Loucy (cell line): ENCODE results near the gene SLC5A8.

Experiments used
- EZH2phosphoT487 ChIP-seq: fragments of 200-600 bp; IDR thresholded peaks from 2 replicates; pipeline ENCODE4 v1.6.1; 2018; ENCODE audit warnings: antibody characterized with exemption, mild to moderate bottlenecking, moderate library complexity, borderline replicate concordance
- TF ChIP-seq, protein P1 (sequence below): fragments of 200-600 bp; sonication (generic); conservative IDR thresholded peaks from 2 replicates; pipeline ENCODE4 v1.5.1; 2014; ENCODE audit warnings: mild to moderate bottlenecking, antibody characterized with exemption, low read length

DNA sequence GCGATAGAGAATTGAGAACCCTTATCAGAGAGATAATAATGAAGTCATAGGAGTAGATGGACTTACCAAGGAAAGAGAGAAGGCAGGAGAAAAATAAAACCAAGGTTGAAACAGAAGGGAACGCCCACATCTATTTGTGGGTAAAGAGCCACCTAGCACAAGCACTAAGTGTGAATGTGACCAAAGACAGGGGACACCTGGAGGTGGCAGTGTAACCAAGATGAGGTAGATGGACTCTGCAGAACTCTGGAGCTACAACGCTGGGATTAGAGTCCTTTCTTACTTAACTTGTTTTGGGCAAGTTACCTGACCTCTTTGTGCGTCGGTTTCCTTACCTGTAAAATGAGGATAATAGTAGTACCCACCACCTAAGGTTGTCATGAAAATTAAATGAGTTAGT lies 101.9 kb downstream of the SLC5A8 start:
- TF ChIP-seq, protein P1, sequence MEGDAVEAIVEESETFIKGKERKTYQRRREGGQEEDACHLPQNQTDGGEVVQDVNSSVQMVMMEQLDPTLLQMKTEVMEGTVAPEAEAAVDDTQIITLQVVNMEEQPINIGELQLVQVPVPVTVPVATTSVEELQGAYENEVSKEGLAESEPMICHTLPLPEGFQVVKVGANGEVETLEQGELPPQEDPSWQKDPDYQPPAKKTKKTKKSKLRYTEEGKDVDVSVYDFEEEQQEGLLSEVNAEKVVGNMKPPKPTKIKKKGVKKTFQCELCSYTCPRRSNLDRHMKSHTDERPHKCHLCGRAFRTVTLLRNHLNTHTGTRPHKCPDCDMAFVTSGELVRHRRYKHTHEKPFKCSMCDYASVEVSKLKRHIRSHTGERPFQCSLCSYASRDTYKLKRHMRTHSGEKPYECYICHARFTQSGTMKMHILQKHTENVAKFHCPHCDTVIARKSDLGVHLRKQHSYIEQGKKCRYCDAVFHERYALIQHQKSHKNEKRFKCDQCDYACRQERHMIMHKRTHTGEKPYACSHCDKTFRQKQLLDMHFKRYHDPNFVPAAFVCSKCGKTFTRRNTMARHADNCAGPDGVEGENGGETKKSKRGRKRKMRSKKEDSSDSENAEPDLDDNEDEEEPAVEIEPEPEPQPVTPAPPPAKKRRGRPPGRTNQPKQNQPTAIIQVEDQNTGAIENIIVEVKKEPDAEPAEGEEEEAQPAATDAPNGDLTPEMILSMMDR = peak; percentile 12; the same call in 1 of the 2 replicates
- TF ChIP-seq EZH2phosphoT487 = no peak
